OCI-LY3 (cell line): Measurements from ENCODE around the gene FRRS1L.

Experiments used
- H2AFZ ChIP-seq: fragments of 200-600, 300-600 bp; shearing (Covaris generic); 2 replicates; pipeline ENCODE4 v1.6.0; 2014; ENCODE audit warnings: antibody characterized with exemption, low read depth, low read length
- H3K27ac ChIP-seq: fragments of 200-600, 300-600 bp; sonication (generic); 2 replicates; pipeline ENCODE4 v1.5.1; 2014; ENCODE audit warnings: mild to moderate bottlenecking, low read length, moderate library complexity, mixed read lengths
- H3K27me3 ChIP-seq: fragments of 200-600, 300-600 bp; sonication (generic); 2 replicates; pipeline ENCODE4 v1.6.1; 2014; ENCODE audit warnings: low read depth, low read length, mixed read lengths
- H3K36me3 ChIP-seq: fragments of 200-600, 300-600 bp; sonication (generic); replicated peaks from 2 replicates; pipeline ENCODE3; 2014; ENCODE audit warnings: low read depth, low read length, mixed read lengths
- H3K4me1 ChIP-seq: fragments of 300-600, 200-600 bp; sonication (generic); 2 replicates; pipeline ENCODE4 v1.6.1; 2014; ENCODE audit warnings: low read length, mixed read lengths
- H3K4me2 ChIP-seq: fragments of 200-600, 300-600 bp; sonication (generic); 2 replicates; pipeline ENCODE4 v1.6.1; 2014; ENCODE audit warnings: low read length, mixed read lengths
- H3K4me3 ChIP-seq: fragments of 300-600, 200-600 bp; sonication (generic); 2 replicates; pipeline ENCODE4 v1.5.1; 2014; ENCODE audit warnings: antibody characterized with exemption, mild to moderate bottlenecking, low read length, moderate library complexity
- H3K79me2 ChIP-seq: fragments of 300-600, 200-600 bp; shearing (Covaris generic); 2 replicates; pipeline ENCODE4 v1.6.1; 2014; ENCODE audit warnings: mild to moderate bottlenecking, low read length, mixed read lengths
- H3K9ac ChIP-seq: fragments of 300-600, 200-600 bp; shearing (Covaris generic); 2 replicates; pipeline ENCODE4 v1.6.0; 2014; ENCODE audit warnings: mild to moderate bottlenecking, low read length, moderate library complexity
- H3K9me3 ChIP-seq: fragments of 200-600, 300-600 bp; shearing (Covaris generic); 2 replicates; pipeline ENCODE4 v1.6.1; 2014; ENCODE audit warnings: low read length, mixed read lengths; ENCODE audit not compliant: insufficient read depth
- H4K20me1 ChIP-seq: fragments of 200-600, 300-600 bp; sonication (generic); 2 replicates; pipeline ENCODE4 v1.6.1; 2016; ENCODE audit warnings: low read length, mixed read lengths; ENCODE audit not compliant: insufficient read depth
- EZH2phosphoT487 ChIP-seq: fragments of 200-600 bp; shearing (Covaris generic); IDR thresholded peaks from 2 replicates; pipeline ENCODE4 v1.6.1; 2018; ENCODE audit warnings: antibody characterized with exemption, mixed run types, low read depth
- TF ChIP-seq, protein P1 (sequence below): fragments of 200-600, 300-600 bp; sonication (generic); IDR thresholded peaks from 2 replicates; pipeline ENCODE4 v1.5.1; 2014; ENCODE audit warnings: antibody characterized with exemption, low read length, low read depth

FRRS1L gene

DNA sequence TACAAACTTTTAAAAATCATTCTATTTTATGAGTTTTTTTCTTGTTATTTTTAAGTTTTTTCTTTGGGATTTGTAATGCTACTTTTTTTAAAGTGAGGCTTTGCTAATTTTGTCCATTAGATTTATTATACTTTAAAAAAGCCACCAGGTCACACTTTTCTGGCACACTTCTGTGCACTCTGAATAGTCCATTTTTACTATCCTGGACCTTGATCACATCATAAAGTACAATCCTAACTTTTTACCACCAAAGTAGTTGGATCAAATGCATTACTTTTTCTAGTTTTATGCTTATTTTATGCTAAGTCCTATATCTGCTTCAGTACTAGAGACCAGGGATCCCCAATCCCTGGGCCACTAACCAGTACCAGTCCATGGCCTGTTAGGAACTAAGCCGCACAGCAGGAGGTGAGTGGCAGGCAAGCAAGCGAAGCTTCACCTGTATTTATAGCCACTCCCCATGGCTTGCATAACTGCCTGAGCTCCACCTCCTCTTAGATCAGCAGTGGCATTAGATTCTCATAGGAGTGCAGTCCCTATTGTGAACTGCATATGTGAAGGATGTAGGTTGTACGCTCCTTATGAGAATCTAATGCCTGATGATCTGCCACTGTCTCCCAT, 16.0 kb downstream of the FRRS1L start:
- Histone ChIP-seq H4K20me1 (no peaks in the 10 kb centered on the region), H3K4me2 (no peak overlapping the region), H3K79me2 (no peaks in the 10 kb centered on the region), H3K4me1 (no peaks in the 10 kb centered on the region), H3K9ac (no peak overlapping the region), H3K27me3 (peaks cover 25% of the 10 kb centered on the region), H2AFZ (no peak overlapping the region), H3K36me3 (no peaks in the 10 kb centered on the region), H3K27ac (no peak overlapping the region), H3K9me3 (peaks cover 14% of the 10 kb centered on the region; the same call in 1 of the 2 replicates), H3K4me3 (no peak overlapping the region)
- TF ChIP-seq, protein P1, sequence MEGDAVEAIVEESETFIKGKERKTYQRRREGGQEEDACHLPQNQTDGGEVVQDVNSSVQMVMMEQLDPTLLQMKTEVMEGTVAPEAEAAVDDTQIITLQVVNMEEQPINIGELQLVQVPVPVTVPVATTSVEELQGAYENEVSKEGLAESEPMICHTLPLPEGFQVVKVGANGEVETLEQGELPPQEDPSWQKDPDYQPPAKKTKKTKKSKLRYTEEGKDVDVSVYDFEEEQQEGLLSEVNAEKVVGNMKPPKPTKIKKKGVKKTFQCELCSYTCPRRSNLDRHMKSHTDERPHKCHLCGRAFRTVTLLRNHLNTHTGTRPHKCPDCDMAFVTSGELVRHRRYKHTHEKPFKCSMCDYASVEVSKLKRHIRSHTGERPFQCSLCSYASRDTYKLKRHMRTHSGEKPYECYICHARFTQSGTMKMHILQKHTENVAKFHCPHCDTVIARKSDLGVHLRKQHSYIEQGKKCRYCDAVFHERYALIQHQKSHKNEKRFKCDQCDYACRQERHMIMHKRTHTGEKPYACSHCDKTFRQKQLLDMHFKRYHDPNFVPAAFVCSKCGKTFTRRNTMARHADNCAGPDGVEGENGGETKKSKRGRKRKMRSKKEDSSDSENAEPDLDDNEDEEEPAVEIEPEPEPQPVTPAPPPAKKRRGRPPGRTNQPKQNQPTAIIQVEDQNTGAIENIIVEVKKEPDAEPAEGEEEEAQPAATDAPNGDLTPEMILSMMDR = no peak
- no peak for TF ChIP-seq EZH2phosphoT487

DNA sequence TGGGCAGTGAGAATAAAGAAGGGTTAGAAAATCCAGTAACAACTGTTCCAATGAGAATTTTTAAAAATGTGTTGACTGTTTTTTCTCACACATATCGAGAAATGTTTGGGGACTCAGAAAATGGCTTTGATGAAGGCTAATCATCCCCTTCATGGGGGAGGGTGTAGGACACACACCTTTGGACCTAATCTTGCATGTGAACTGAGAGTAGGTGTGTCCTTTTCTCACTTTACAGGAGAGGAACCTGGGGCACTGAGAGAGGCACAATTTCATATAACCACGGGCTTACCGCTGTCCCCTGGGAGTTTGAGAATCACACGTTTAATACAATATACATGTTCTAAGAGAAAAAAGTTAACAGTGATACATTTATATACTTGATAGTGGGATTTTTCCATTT, 17.3 kb downstream of the FRRS1L start:
- no peak for TF ChIP-seq EZH2phosphoT487
- TF ChIP-seq, protein P1 = no peak
- no peaks in the 10 kb centered on the region for H3K79me2 ChIP-seq
- no peak overlapping the region for H3K27ac ChIP-seq
- H3K9me3 ChIP-seq = peaks cover 12% of the 10 kb centered on the region; the same call in 1 of the 2 replicates
- no peak overlapping the region for H3K9ac ChIP-seq
- no peaks in the 10 kb centered on the region for H4K20me1 ChIP-seq
- H2AFZ ChIP-seq = no peak overlapping the region
- no peaks in the 10 kb centered on the region for H3K36me3 ChIP-seq
- no peak overlapping the region for H3K4me2 ChIP-seq
- no peak overlapping the region for H3K4me3 ChIP-seq
- peaks cover 25% of the 10 kb centered on the region for H3K27me3 ChIP-seq
- no peaks in the 10 kb centered on the region for H3K4me1 ChIP-seq

GRCh38 chr9:109149089-109149488, 18.0 kb downstream of the FRRS1L start:
- Histone ChIP-seq H3K9me3 (peaks cover 12% of the 10 kb centered on the region; the same call in 1 of the 2 replicates), H3K36me3 (no peaks in the 10 kb centered on the region), H4K20me1 (no peaks in the 10 kb centered on the region), H3K4me2 (no peak overlapping the region), H3K27me3 (peaks cover 24% of the 10 kb centered on the region), H3K4me1 (peaks cover 1% of the 10 kb centered on the region; the same call in 1 of the 2 replicates), H3K9ac (no peak overlapping the region), H2AFZ (no peak overlapping the region), H3K79me2 (no peaks in the 10 kb centered on the region), H3K4me3 (no peak overlapping the region), H3K27ac (no peak overlapping the region)
- TF ChIP-seq EZH2phosphoT487 = no peak
- TF ChIP-seq, protein P1 = no peak

- Histone ChIP-seq H3K27ac (no peak overlapping the region), H3K36me3 (no peaks in the 10 kb centered on the region), H4K20me1 (no peaks in the 10 kb centered on the region), H3K4me3 (no peak overlapping the region), H3K27me3 (peaks cover 21% of the 10 kb centered on the region), H3K9me3 (no peaks in the 10 kb centered on the region), H3K79me2 (no peaks in the 10 kb centered on the region), H3K4me2 (no peak overlapping the region), H3K9ac (no peak overlapping the region), H3K4me1 (peaks cover 6% of the 10 kb centered on the region; the same call in 1 of the 2 replicates), H2AFZ (no peak overlapping the region)
- no peak for TF ChIP-seq EZH2phosphoT487
- TF ChIP-seq, protein P1 = no peak
These were observed 22.0 kb downstream of the FRRS1L start for GRCh38 chr9:109145051-109145450.
